ENCODE results near the gene TMPRSS6. TPM values are rescaled to one million over a fixed set of nuclear protein-coding genes. Genes with fewer than 3 reads are reported as not detected.

TMPRSS6 gene
- total RNA-seq, 4 donors from 2014 or later = 0.16 to 4.9 (median 0.41) TPM; not detected in 1

GRCh38 chr22:37155971-37156370 lies 46.5 kb upstream of the TMPRSS6 start:
- TF ChIP-seq CTCF (IDR thresholded peaks at IDR 0.05) = no peak
- no peak for TF ChIP-seq POLR2A (IDR thresholded peaks at IDR 0.05)
- TF ChIP-seq EP300 (IDR thresholded peaks at IDR 0.05; ENCODE audit: low read depth) = no peak
- TF ChIP-seq POLR2AphosphoS5 (IDR thresholded peaks at IDR 0.05) = no peak
- 90% methylated on average over 2 to 8 of the region's 8 CpGs for WGBS, 2 donors (ENCODE audit: low coverage in 1 of 2)
- DNase-seq = no peak
- no peak overlapping the region for H3K27ac ChIP-seq
- H3K9me3 ChIP-seq = no peaks in the 10 kb centered on the region
- H3K36me3 ChIP-seq = no peaks in the 10 kb centered on the region
- no peaks in the 10 kb centered on the region for H3K27me3 ChIP-seq
- no peak overlapping the region for H3K4me3 ChIP-seq
- intact Hi-C loops (cut with DNase I; ENCODE audit: low total_unique reads) (no loop called here), in situ Hi-C loops (cut with MboI; ENCODE audit: low pct_ligation_motif_present in 1 of 4, low pct_unique_long_range_greater_than_20kb in 1 of 4, low sequenced_read_pairs in 3 of 4) (no loop called here)
- H3K4me1 ChIP-seq = no peaks in the 10 kb centered on the region

- in situ Hi-C loops (cut with MboI; ENCODE audit: low pct_ligation_motif_present in 1 of 4, low pct_unique_long_range_greater_than_20kb in 1 of 4, low sequenced_read_pairs in 3 of 4) = no loop called here
- TF ChIP-seq POLR2AphosphoS5 (IDR thresholded peaks at IDR 0.05) = no peak
- no peak for TF ChIP-seq CTCF (IDR thresholded peaks at IDR 0.05)
- WGBS, 2 donors (ENCODE audit: low coverage in 1 of 2) = 71% methylated on average over 7 of the region's 7 CpGs; no CpG with 5 or more reads in 1 of the 2 donors
Measured at GRCh38 chr22:37154925-37155712, 45.6 kb upstream of the TMPRSS6 start.

GRCh38 chr22:37153901-37154300 lies 44.4 kb upstream of the TMPRSS6 start:
- no peak overlapping the region for H3K4me3 ChIP-seq
- no peak overlapping the region for H3K27ac ChIP-seq
- DNase-seq = no peak
- intact Hi-C loops (cut with DNase I; ENCODE audit: low total_unique reads) = no loop called here
- H3K27me3 ChIP-seq = no peaks in the 10 kb centered on the region
- TF ChIP-seq CTCF (IDR thresholded peaks at IDR 0.05) (no peak), POLR2AphosphoS5 (IDR thresholded peaks at IDR 0.05) (no peak), EP300 (IDR thresholded peaks at IDR 0.05; ENCODE audit: low read depth) (no peak), POLR2A (IDR thresholded peaks at IDR 0.05) (no peak)
- H3K4me1 ChIP-seq = no peaks in the 10 kb centered on the region
- no peaks in the 10 kb centered on the region for H3K9me3 ChIP-seq
- 90% methylated on average over 6 of the region's 6 CpGs; no CpG with 5 or more reads in 1 of the 2 donors for WGBS, 2 donors (ENCODE audit: low coverage in 1 of 2)
- in situ Hi-C loops (cut with MboI; ENCODE audit: low pct_ligation_motif_present in 1 of 4, low pct_unique_long_range_greater_than_20kb in 1 of 4, low sequenced_read_pairs in 3 of 4) = no loop called here
- H3K36me3 ChIP-seq = no peaks in the 10 kb centered on the region

More at GRCh38 chr22:37154925-37155712, 45.6 kb upstream of the TMPRSS6 start:
- Histone ChIP-seq H3K9me3 (no peaks in the 10 kb centered on the region), H3K4me3 (no peak overlapping the region), H3K27me3 (no peaks in the 10 kb centered on the region), H3K27ac (no peak overlapping the region), H3K4me1 (no peaks in the 10 kb centered on the region), H3K36me3 (no peaks in the 10 kb centered on the region)
- DNase-seq = no peak
- intact Hi-C loops (cut with DNase I; ENCODE audit: low total_unique reads) = no loop called here

GRCh38 chr22:37151401-37151800 lies 41.9 kb upstream of the TMPRSS6 start:
- TF ChIP-seq POLR2AphosphoS5 (IDR thresholded peaks at IDR 0.05) (no peak), POLR2A (IDR thresholded peaks at IDR 0.05) (no peak), EP300 (IDR thresholded peaks at IDR 0.05; ENCODE audit: low read depth) (no peak), CTCF (IDR thresholded peaks at IDR 0.05) (no peak)
- no peak for DNase-seq
- in situ Hi-C loops (cut with MboI; ENCODE audit: low pct_ligation_motif_present in 1 of 4, low pct_unique_long_range_greater_than_20kb in 1 of 4, low sequenced_read_pairs in 3 of 4) = no loop called here
- no peak overlapping the region for H3K4me3 ChIP-seq
- H3K27me3 ChIP-seq = no peaks in the 10 kb centered on the region
- H3K36me3 ChIP-seq = no peaks in the 10 kb centered on the region
- H3K9me3 ChIP-seq = no peaks in the 10 kb centered on the region
- intact Hi-C loops (cut with DNase I; ENCODE audit: low total_unique reads) = no loop called here
- H3K27ac ChIP-seq = no peak overlapping the region
- H3K4me1 ChIP-seq = no peaks in the 10 kb centered on the region

Measured in transverse colon (tissue), 4 donors.